H1 (cell line): ENCODE data around the gene FLT4. TPM values are rescaled to one million over a fixed set of nuclear protein-coding genes. Genes with fewer than 3 reads are reported as not detected.
A peak's percentile ranks its signal among the peaks of the same experiment; 100 is the strongest.

Source experiments
- SUZ12 ChIP-seq: fragments of 200-600 bp; sonication (generic); IDR thresholded peaks from 2 replicates; pipeline ENCODE4 v1.6.1; 2012; ENCODE audit warnings: mild to moderate bottlenecking, inconsistent platforms, low read length, moderate library complexity, mixed read lengths
- polyA plus RNA-seq, 7 experiments: library from polyadenylated mRNA; depleted of rRNA in 3 of 7; stranded (reverse) in 5 of 7; unstranded in 2 of 7; fragments of >200 nt in 5 of 7; fragments of 200-250 nt in 2 of 7; gene quantifications; 1 replicate in 5 of 7; 2 replicates in 1 of 7; 4 replicates in 1 of 7; pipeline versions ENCODE4 v1.2.1 to v1.2.3, GENCODE V29; 2011 to 2013; ENCODE audit warnings: missing spikeins in 2 of 7, mixed read lengths in 2 of 7
- total RNA-seq: library from RNA; stranded (reverse); fragmentation: NEBNext Ultra II Directional; extraction: Animal tissue kit (Norgen Biotek cat#: 25700); gene quantifications from 2 replicates; pipeline ENCODE4 v1.2.1, GENCODE V29; 2021
- TF ChIP-seq, protein P1 (sequence below), 3 experiments: IDR thresholded peaks; 1 replicate in 2 of 3; 2 replicates in 1 of 3; pipeline versions ENCODE4 v1.5.1 to v1.6.1; 2011; ENCODE audit warnings: low read length in 3 of 3, mild to moderate bottlenecking in 3 of 3, inconsistent platforms in 2 of 3, low read depth in 1 of 3, moderate library complexity in 1 of 3; ENCODE audit not compliant: insufficient read depth in 1 of 3; ENCODE audit errors: control extremely low read depth in 1 of 3

The FLT4 gene
- total and polyA plus RNA-seq, 2 of the 8 experiments (the other 6 are each of a cell fraction or from before 2014, with no cell fraction given) = 6.5 to 7.7 TPM

DNA sequence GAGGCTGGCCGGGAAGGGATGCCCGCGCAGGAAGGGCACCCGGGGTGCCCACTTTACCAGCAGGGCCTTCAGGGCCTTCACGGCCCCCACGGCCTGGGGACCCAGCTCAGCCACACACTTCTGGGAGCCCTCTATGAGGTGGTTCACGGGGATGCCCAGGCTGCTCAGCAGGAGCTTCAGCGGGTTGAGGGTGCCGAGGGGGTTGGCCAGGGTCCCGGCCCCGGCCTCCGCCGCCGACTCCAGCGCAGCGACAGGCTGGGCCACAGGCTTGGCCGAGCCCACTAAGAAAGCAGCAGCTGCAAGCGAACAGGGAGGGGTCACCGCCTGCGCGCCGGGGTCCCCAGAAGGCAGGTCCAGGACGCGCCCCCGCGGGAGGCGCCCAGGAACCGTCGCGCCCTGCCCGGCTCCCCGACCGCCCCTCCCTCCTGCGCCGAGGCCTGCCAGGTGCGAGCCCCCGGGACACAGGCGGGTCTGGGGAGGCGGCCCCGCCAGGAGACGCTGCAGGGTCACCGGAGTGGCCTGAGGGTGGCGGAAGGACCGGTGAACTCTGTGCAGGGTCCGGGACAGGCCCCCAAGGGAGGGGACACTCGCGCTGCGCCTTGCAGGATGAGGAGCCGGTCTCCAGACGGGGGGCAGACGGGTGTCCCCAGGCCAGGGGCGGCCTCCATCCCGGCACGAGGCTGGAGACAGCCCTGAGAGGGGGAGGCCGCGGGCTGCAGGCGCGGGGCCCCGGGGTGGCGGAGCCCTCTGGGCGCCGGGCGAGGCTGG, 58.7 kb downstream of the FLT4 start (continued):
- TF ChIP-seq, protein P1, sequence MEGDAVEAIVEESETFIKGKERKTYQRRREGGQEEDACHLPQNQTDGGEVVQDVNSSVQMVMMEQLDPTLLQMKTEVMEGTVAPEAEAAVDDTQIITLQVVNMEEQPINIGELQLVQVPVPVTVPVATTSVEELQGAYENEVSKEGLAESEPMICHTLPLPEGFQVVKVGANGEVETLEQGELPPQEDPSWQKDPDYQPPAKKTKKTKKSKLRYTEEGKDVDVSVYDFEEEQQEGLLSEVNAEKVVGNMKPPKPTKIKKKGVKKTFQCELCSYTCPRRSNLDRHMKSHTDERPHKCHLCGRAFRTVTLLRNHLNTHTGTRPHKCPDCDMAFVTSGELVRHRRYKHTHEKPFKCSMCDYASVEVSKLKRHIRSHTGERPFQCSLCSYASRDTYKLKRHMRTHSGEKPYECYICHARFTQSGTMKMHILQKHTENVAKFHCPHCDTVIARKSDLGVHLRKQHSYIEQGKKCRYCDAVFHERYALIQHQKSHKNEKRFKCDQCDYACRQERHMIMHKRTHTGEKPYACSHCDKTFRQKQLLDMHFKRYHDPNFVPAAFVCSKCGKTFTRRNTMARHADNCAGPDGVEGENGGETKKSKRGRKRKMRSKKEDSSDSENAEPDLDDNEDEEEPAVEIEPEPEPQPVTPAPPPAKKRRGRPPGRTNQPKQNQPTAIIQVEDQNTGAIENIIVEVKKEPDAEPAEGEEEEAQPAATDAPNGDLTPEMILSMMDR (IDR thresholded peaks at IDR 0.05; ENCODE audit: control extremely low read depth in 1 of 3, insufficient read depth in 1 of 3, low read depth in 1 of 3, low read length in 3 of 3) = peak in 1 of 3 experiments; percentile 7; a peak in 1 of 4 replicates
- TF ChIP-seq SUZ12 = peak; percentile 83
